GM13976 (cell line): Measurements from ENCODE around the gene KCNJ6.
"Not testable (repeated sequence)": the region's sequence is repeated elsewhere in the genome, so short reads cannot be mapped to it uniquely, and the experiment has no call there.

Experiments
- DNase-seq: peaks from one replicate; pipeline ENCODE4 v3.0.0; 2012; ENCODE audit warnings: low spot score
- CTCF ChIP-seq: IDR thresholded peaks from 2 replicates; pipeline ENCODE4 v1.5.1; 2012; ENCODE audit warnings: borderline replicate concordance, mild to moderate bottlenecking; ENCODE audit not compliant: insufficient read depth; ENCODE audit errors: extremely low read depth, missing control alignments, control extremely low read depth
- in situ Hi-C: fragments of 300-500 bp; cut with MboI; formaldehyde crosslinking; loops from one replicate; pipeline ENCODE4 v1.12.0; 2022; ENCODE audit warnings: low sequenced_read_pairs, mixed read lengths, inconsistent platforms; ENCODE audit not compliant: unreplicated experiment

KCNJ6 gene

DNA sequence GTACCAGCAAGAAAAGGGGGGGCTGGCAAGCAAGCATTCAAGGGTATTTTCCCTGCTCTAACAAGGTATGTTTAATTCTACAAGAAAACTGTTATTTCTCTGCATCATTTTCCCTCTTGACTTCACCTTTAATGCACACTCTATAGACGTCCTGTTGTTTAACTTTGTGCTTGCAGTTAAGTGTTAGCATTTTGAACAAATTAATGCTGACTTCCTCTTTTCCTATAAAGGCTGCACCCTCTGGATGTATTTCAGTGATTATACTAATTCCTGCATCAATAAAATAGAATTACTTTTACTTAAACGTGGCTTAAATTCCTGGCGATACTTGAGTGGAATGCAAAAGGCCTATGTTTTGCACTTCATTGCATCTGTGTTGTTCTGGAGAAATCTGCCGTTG, 183.3 kb downstream of the KCNJ6 start:
- no peak for DNase-seq
- in situ Hi-C loops: no loop called here
- TF ChIP-seq CTCF: no peak

DNA sequence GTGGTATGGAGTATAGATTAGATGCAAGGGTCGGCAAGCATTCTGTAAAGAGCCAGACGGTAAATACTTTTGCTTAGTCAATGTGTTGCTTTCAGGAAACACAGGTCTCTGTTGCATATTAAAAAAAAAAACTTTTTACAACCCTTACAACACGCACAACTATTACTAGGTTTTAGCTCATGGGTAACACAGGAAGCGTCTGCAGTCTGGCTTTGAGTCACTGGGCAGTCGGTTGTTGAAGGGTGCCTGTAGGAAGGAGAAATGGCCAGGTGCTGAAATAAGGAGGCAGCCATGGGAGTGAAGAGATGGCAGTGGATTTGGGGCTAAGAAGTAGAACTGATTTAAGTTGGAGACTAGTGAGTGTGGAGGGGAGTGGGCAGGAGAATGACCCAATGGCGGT, 192.1 kb downstream of the KCNJ6 start:
- DNase-seq: no peak
- in situ Hi-C loops: loop anchor here (25.0 kb wide), 2 partner anchors 413 to 638 kb away; no protein-coding TSS in a partner anchor
- TF ChIP-seq CTCF: no peak

- DNase-seq: no peak
- in situ Hi-C loops: loop anchor here (25.0 kb wide), 2 partner anchors 420 to 645 kb away; no protein-coding TSS in a partner anchor
- TF ChIP-seq CTCF: no peak
Observed at GRCh38 chr21:37717534-37717933, 198.7 kb downstream of the KCNJ6 start.

DNA sequence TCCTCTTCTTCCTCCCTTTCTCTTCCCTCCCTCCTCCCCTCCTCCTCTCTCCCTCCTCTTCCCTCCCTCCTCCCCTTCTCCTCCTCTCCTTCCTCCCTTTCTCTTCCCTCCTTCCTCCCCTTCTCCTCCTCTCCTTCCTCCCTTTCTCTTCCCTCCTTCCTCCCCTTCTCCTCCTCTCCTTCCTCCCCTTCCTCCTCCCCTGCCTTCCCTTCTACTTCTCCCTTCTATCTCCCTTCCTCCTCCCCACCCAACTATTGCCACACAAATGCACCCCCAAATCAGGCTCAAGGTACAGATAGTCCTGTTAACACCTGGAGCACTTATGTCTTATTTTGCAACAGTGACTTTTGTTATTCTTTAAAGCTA, 203.7 kb downstream of the KCNJ6 start:
- in situ Hi-C loops: loop anchor here (25.0 kb wide), 2 partner anchors 425 to 650 kb away; no protein-coding TSS in a partner anchor
- not testable (repeated sequence) for DNase-seq

DNA sequence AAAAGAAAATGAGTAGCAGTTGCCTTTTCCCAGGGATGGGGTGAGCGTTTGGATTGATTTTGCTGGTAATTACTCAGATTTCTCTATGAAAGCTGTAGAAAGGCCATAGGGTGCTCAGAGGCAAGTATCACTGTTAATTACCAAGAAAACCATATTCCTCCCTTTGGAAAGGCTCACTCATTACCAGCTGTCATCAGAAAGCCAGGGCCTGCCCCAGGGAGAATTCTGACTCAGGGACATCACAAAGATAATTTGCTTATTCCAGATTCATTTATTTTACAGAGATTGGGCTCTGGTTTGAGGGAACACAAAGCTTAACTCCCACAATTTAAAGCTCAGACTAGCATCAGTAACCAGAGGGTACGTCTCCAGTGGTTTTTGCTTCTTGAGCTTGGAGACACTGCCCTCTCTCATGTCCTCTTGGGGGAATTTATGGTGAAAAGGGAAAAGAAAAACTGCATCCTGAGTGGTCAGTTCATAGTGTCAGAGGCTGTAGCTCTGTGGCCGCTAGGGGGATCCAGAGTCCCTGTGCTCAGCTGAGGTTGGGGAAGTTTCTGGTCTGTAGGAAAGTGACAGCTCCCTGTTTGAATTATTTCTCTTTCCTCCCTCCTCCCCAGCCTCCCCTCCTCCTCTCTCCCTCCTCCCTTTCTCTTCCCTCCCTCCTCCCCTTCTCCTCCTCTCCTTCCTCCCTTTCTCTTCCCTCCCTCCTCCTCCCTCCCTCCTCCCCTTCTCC, 204.3 kb downstream of the KCNJ6 start:
- peak; percentile 75 for DNase-seq
- peak; percentile 82 for TF ChIP-seq CTCF
- in situ Hi-C loops: loop anchor here (25.0 kb wide), 2 partner anchors 425 to 650 kb away; no protein-coding TSS in a partner anchor

DNA sequence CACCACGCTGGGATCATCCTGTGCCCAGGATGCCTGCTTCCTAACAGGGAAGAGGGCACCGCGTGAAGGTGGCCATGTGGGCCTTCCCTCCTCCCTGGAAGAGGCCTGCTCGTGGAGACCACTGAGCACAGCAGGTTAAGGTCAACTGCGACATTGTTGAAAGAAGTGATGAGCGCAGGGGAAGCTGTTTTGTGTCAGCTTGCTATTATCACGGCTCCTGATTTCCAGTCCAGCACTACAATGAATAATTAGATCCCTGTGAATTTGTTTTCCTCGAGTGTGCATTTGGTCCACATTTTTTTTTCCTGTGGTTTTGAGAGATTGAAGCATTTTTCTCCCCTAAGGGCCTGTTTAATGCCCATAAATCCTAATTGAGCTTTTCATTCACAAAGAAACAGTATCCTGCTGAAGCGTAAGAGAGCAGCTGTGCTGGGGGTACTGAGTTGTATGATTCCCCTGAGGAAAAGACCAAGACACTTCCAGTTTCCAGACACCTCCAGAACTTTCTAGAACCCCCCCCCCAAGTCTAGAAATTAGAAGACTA, 204.9 kb downstream of the KCNJ6 start:
- TF ChIP-seq CTCF: no peak
- in situ Hi-C loops: loop anchor here (25.0 kb wide), 2 partner anchors 426 to 651 kb away; no protein-coding TSS in a partner anchor
- no peak for DNase-seq
